Transverse colon (tissue), 4 donors: Measurements from ENCODE around the gene CDIP1.
A peak's percentile ranks its signal among the peaks of the same experiment; 100 is the strongest.

ENCODE experiments used
- CTCF ChIP-seq, 5 experiments: fragments of 200-600 bp in 3 of 5; fragments of 450-650 bp in 2 of 5; sonication (generic) in 3 of 5; IDR thresholded peaks; 1 replicate in 2 of 5; 2 replicates in 3 of 5; pipeline ENCODE4 v1.5.1; 2016 to 2017; ENCODE audit warnings: antibody characterized with exemption in 5 of 5, inconsistent platforms in 3 of 5, mild to moderate bottlenecking in 2 of 5, moderate library complexity in 1 of 5
- EP300 ChIP-seq: sonication (generic); formaldehyde crosslinking; IDR thresholded peaks from one replicate; pipeline ENCODE4 v1.6.1; 2017; ENCODE audit warnings: antibody characterized with exemption, low read depth
- POLR2A ChIP-seq: fragments of 450-650 bp; IDR thresholded peaks from one replicate; pipeline ENCODE4 v1.6.1; 2016; ENCODE audit warnings: antibody characterized with exemption, mild to moderate bottlenecking, moderate library complexity
- POLR2AphosphoS5 ChIP-seq, 3 donors: sonication (generic); formaldehyde crosslinking; IDR thresholded peaks; one replicate each; pipeline ENCODE4 v1.6.1; 2016; ENCODE audit warnings: antibody characterized with exemption in 3 of 3

GRCh38 chr16:4475880-4476788, 62.4 kb downstream of the CDIP1 start, which contains the start of gene HMOX2:
- TF ChIP-seq CTCF (IDR thresholded peaks at IDR 0.05) (peak in 4 of 5 experiments; percentile 25 to 47 (median 41)), POLR2AphosphoS5 (IDR thresholded peaks at IDR 0.05) (peak; percentile 97 to 98 (median 98)), POLR2A (peak; percentile 94), EP300 (no peak)
